Measurements from ENCODE around the gene TACC2.

TACC2 gene

DNA sequence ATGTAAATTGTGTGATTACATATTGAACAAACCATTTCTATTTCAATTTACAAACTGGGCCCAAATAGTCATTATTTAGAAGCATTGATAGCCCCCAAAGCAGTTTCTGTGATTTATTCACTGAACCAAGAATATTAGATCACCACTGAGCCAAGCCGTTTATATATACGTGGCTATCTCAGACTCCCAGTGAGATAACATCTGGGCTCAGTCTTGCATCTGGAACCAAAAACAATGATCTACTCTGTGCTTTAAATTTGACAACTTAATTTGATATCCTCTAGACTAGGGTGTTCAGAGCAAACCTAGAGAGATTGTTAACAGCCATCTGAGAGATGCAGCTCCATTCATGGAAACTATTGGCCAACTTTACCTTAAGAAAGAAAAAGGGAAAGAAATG lies 240.7 kb downstream of the TACC2 start:
- Histone ChIP-seq H2AFZ (ENCODE audit: low read length) (no peak overlapping the region), H4K20me1 (ENCODE audit: insufficient read depth, low read length) (no peaks in the 10 kb centered on the region), H3K9me3 (ENCODE audit: low read length) (no peaks in the 10 kb centered on the region), H3K79me2 (ENCODE audit: insufficient read depth, low read length) (no peaks in the 10 kb centered on the region), H3K9me2 (ENCODE audit: low read depth, low read length) (no peaks in the 10 kb centered on the region), H3K4me2 (ENCODE audit: low read length) (no peak overlapping the region), H3K36me3 (ENCODE audit: insufficient read depth, low read length) (no peaks in the 10 kb centered on the region), H3K27ac (ENCODE audit: low read depth, low read length, poor library complexity, severe bottlenecking) (no peak overlapping the region), H3K4me3 (ENCODE audit: low read depth, low read length, poor library complexity, severe bottlenecking) (no peak overlapping the region), H3F3A (ENCODE audit: insufficient read depth, low read length) (no peaks in the 10 kb centered on the region), H3K4me1 (ENCODE audit: insufficient read depth, low read length, severe bottlenecking) (no peaks in the 10 kb centered on the region), H3K27me3 (ENCODE audit: insufficient read depth, low read length) (no peaks in the 10 kb centered on the region), H3K9ac (ENCODE audit: low read length) (no peak overlapping the region)
- TF ChIP-seq, protein P1, sequence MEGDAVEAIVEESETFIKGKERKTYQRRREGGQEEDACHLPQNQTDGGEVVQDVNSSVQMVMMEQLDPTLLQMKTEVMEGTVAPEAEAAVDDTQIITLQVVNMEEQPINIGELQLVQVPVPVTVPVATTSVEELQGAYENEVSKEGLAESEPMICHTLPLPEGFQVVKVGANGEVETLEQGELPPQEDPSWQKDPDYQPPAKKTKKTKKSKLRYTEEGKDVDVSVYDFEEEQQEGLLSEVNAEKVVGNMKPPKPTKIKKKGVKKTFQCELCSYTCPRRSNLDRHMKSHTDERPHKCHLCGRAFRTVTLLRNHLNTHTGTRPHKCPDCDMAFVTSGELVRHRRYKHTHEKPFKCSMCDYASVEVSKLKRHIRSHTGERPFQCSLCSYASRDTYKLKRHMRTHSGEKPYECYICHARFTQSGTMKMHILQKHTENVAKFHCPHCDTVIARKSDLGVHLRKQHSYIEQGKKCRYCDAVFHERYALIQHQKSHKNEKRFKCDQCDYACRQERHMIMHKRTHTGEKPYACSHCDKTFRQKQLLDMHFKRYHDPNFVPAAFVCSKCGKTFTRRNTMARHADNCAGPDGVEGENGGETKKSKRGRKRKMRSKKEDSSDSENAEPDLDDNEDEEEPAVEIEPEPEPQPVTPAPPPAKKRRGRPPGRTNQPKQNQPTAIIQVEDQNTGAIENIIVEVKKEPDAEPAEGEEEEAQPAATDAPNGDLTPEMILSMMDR (IDR thresholded peaks at IDR 0.05; ENCODE audit: low read length), result no peak
- TF ChIP-seq EZH2 (IDR thresholded peaks at IDR 0.05; ENCODE audit: borderline replicate concordance, low read length), result no peak

- no peaks in the 10 kb centered on the region for H3F3A ChIP-seq (ENCODE audit: insufficient read depth, low read length)
- no peak overlapping the region for H3K27ac ChIP-seq (ENCODE audit: low read depth, low read length, poor library complexity, severe bottlenecking)
- H3K79me2 ChIP-seq (ENCODE audit: insufficient read depth, low read length), result no peaks in the 10 kb centered on the region
- H3K4me2 ChIP-seq (ENCODE audit: low read length), result no peak overlapping the region
- H4K20me1 ChIP-seq (ENCODE audit: insufficient read depth, low read length), result no peaks in the 10 kb centered on the region
- TF ChIP-seq, protein P1 (IDR thresholded peaks at IDR 0.05; ENCODE audit: low read length), result no peak
- TF ChIP-seq EZH2 (IDR thresholded peaks at IDR 0.05; ENCODE audit: borderline replicate concordance, low read length), result no peak
- H3K27me3 ChIP-seq (ENCODE audit: insufficient read depth, low read length), result no peaks in the 10 kb centered on the region
- H3K9ac ChIP-seq (ENCODE audit: low read length), result no peak overlapping the region
- H3K9me2 ChIP-seq (ENCODE audit: low read depth, low read length), result no peaks in the 10 kb centered on the region
- H2AFZ ChIP-seq (ENCODE audit: low read length), result no peak overlapping the region
- H3K4me1 ChIP-seq (ENCODE audit: insufficient read depth, low read length, severe bottlenecking), result no peaks in the 10 kb centered on the region
- H3K36me3 ChIP-seq (ENCODE audit: insufficient read depth, low read length), result no peaks in the 10 kb centered on the region
- no peak overlapping the region for H3K4me3 ChIP-seq (ENCODE audit: low read depth, low read length, poor library complexity, severe bottlenecking)
- no peaks in the 10 kb centered on the region for H3K9me3 ChIP-seq (ENCODE audit: low read length)
These were observed 241.3 kb downstream of the TACC2 start for GRCh38 chr10:122230222-122230621.

- Histone ChIP-seq H3K9me2 (ENCODE audit: low read depth, low read length) (no peaks in the 10 kb centered on the region), H3K36me3 (ENCODE audit: insufficient read depth, low read length) (no peaks in the 10 kb centered on the region), H3F3A (ENCODE audit: insufficient read depth, low read length) (no peaks in the 10 kb centered on the region), H3K9ac (ENCODE audit: low read length) (no peak overlapping the region), H2AFZ (ENCODE audit: low read length) (no peak overlapping the region), H3K27ac (ENCODE audit: low read depth, low read length, poor library complexity, severe bottlenecking) (no peak overlapping the region), H3K79me2 (ENCODE audit: insufficient read depth, low read length) (no peaks in the 10 kb centered on the region), H3K9me3 (ENCODE audit: low read length) (no peaks in the 10 kb centered on the region), H3K4me2 (ENCODE audit: low read length) (no peak overlapping the region), H4K20me1 (ENCODE audit: insufficient read depth, low read length) (no peaks in the 10 kb centered on the region), H3K4me1 (ENCODE audit: insufficient read depth, low read length, severe bottlenecking) (no peaks in the 10 kb centered on the region), H3K4me3 (ENCODE audit: low read depth, low read length, poor library complexity, severe bottlenecking) (no peak overlapping the region), H3K27me3 (ENCODE audit: insufficient read depth, low read length) (no peaks in the 10 kb centered on the region)
- TF ChIP-seq, protein P1 (IDR thresholded peaks at IDR 0.05; ENCODE audit: low read length), result no peak
- TF ChIP-seq EZH2 (IDR thresholded peaks at IDR 0.05; ENCODE audit: borderline replicate concordance, low read length), result no peak
These were observed 243.8 kb downstream of the TACC2 start for GRCh38 chr10:122232769-122233168.
